Measurements from ENCODE around the gene SRL. TPM values are rescaled to one million over a fixed set of nuclear protein-coding genes. Genes with fewer than 3 reads are reported as not detected.
A peak's percentile ranks its signal among the peaks of the same experiment; 100 is the strongest.

SRL gene
- total and polyA plus RNA-seq, 5 experiments from 2014 or later: not detected

DNA sequence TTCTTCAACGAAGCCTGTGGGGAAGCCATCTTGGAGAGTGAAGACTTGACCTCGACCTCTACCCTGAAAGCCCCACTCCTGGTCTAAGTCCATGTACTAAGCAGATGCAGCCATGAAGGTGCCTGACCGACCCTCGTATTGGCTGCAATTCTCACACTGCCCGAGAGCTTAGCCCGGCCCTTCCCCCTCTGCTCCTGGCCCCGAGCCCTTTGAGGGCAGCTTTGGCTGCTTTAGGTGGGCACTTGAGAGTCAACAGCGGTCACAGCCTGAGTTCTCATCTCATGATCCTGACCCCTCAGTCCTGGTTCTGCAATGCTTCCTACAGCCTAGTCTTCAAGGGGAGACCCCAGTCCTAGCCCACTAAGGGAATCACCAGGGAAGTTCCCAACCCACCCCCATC is 35.9 kb downstream of the SRL start:
- DNase-seq (no peak), ATAC-seq (no peak)
- Mint-ChIP-seq H3K27ac (no peak overlapping the region), H3K4me1 (peaks cover 7 to 14% (median 12%) of the 10 kb centered on the region in 4 donors), H3K9me3 (no peaks in the 10 kb centered on the region), H3K27me3 (peaks cover 0 to 17% (median 3%) of the 10 kb centered on the region in 5 donors), H3K36me3 (no peaks in the 10 kb centered on the region), H3K4me3 (no peak overlapping the region)
- POLR2A ChIA-PET: interaction anchor here (0.6 kb wide), 2 partner anchors 429 to 607 kb away, joined by 3 to 4 read pairs; no protein-coding TSS in a partner anchor

DNA sequence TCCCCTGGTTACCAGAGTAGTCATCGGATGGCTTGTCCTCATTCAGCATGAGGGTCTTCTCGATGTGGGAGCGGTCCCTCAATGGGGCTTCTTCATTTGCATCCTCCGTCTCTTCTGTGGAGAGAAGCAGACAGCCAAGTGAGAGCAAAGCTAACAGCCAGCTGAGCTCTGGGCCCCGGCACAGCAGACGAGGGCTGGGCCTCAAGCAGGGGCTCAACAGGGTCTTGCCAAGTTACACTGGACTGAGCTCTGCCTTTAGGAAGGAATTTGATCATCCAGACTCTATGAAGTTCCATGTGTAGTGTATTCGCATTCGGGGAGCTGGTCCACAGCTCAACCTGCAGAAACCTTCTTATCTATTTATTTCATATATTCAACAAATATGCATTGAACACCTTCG is 37.4 kb downstream of the SRL start:
- DNase-seq: no peak
- Mint-ChIP-seq H3K4me3 (no peak overlapping the region), H3K27ac (no peak overlapping the region)

DNA sequence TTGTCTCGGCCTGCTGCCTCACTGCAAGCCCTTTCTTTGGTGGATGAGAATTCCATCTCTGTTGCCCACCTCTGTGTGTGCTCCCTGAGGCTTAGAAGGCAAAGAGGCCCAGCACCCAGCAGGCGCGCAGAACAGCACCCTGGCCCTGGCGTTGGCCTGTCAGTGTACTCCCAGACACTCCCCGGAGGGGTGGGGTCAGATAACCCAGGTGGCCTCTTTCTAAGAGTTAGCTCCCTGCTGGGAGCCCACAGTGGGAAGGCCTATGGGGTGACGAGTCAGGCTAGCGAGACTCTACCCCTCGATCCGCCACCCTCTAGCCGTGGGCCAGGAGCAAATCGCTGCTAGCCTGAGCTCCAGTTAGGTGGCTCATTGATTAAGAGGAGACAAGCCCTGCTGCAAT is 38.1 kb downstream of the SRL start:
- H3K27ac Mint-ChIP-seq: no peak overlapping the region
- peaks cover 0 to 18% (median 8%) of the 10 kb centered on the region in 5 donors for H3K27me3 Mint-ChIP-seq
- ATAC-seq: no peak
- H3K4me1 Mint-ChIP-seq: peaks cover 14 to 22% (median 18%) of the 10 kb centered on the region in 4 donors
- H3K4me3 Mint-ChIP-seq: no peak overlapping the region
- H3K36me3 Mint-ChIP-seq: no peaks in the 10 kb centered on the region
- H3K9me3 Mint-ChIP-seq: no peaks in the 10 kb centered on the region
- POLR2A ChIA-PET: no interaction called here
- no peak for DNase-seq

More for the DNA sequence above, 37.4 kb downstream of the SRL start:
- POLR2A ChIA-PET: interaction anchor here (0.5 kb wide), 1 partner anchor 51 kb away, joined by 3 read pairs; no protein-coding TSS in a partner anchor
- Mint-ChIP-seq H3K9me3 (no peaks in the 10 kb centered on the region), H3K27me3 (peaks cover 0 to 21% (median 8%) of the 10 kb centered on the region in 5 donors), H3K36me3 (no peaks in the 10 kb centered on the region), H3K4me1 (peaks cover 14 to 22% (median 18%) of the 10 kb centered on the region in 4 donors)
- no peak for ATAC-seq

DNA sequence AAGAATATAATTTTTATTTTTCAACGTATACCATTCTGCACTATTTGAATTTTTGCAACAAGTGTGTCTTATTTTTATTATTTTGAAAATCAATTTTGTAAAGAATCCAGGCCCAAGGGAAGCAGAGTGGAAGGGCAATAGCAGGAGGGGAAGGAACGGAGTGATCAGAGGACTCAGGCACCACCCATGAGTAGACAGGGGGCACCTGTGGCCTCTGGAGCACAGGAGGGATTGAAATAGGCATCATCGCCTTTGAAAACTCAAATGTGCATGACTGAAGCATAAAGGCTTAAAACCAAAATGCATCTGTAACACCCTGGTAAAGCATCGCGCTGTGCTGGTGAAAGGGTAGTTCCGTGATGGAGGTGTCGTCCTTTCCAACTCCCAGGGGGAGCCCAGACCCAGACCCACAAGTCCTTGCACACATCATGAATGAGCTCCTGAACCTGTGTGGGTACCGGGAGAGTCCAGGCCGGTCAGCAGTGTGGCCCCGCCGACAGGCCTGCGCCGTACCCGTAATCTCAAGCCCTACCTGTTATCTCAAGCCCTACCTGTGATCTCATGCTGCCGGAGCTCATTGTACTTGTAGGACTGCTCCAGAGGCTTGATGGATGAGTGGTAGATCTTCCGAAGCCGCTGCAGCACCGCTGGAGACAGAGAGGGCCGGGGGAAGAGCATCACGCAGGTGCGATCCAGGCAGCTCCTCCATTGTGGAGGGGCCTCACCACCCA is 39.1 kb downstream of the SRL start:
- ATAC-seq: no peak

DNA sequence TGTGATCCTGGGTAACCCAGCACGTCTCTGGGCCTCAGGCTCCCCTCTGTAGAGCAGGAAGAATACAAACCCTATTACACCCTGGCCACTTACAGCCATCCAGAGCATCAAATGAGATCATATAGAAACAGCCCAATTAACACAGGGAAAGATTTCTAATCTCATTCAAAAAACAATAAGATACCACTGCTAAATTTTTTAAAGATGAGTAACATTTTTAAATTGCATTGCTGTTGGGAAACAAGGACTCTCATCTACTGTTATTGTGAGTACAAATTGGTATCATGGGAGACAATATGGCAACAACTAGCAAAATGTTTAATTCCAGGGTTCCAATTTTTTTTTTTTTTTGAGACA is 41.1 kb downstream of the SRL start:
- ATAC-seq (no peak), DNase-seq (no peak)
- Mint-ChIP-seq H3K4me1 (peaks cover 5 to 8% (median 7%) of the 10 kb centered on the region in 4 donors), H3K27ac (no peak overlapping the region), H3K36me3 (no peaks in the 10 kb centered on the region), H3K4me3 (no peak overlapping the region), H3K27me3 (peaks cover 0 to 8% (median 5%) of the 10 kb centered on the region in 5 donors), H3K9me3 (no peaks in the 10 kb centered on the region)
- POLR2A ChIA-PET: no interaction called here

More for the DNA sequence above, 39.1 kb downstream of the SRL start:
- H3K27ac Mint-ChIP-seq: no peak overlapping the region
- H3K36me3 Mint-ChIP-seq: no peaks in the 10 kb centered on the region
- no peaks in the 10 kb centered on the region for H3K9me3 Mint-ChIP-seq
- no peak for DNase-seq
- H3K4me1 Mint-ChIP-seq: peaks cover 14 to 20% (median 18%) of the 10 kb centered on the region in 4 donors
- no peak overlapping the region for H3K4me3 Mint-ChIP-seq
- POLR2A ChIA-PET: no interaction called here
- H3K27me3 Mint-ChIP-seq: peaks cover 0 to 18% (median 8%) of the 10 kb centered on the region in 5 donors

DNA sequence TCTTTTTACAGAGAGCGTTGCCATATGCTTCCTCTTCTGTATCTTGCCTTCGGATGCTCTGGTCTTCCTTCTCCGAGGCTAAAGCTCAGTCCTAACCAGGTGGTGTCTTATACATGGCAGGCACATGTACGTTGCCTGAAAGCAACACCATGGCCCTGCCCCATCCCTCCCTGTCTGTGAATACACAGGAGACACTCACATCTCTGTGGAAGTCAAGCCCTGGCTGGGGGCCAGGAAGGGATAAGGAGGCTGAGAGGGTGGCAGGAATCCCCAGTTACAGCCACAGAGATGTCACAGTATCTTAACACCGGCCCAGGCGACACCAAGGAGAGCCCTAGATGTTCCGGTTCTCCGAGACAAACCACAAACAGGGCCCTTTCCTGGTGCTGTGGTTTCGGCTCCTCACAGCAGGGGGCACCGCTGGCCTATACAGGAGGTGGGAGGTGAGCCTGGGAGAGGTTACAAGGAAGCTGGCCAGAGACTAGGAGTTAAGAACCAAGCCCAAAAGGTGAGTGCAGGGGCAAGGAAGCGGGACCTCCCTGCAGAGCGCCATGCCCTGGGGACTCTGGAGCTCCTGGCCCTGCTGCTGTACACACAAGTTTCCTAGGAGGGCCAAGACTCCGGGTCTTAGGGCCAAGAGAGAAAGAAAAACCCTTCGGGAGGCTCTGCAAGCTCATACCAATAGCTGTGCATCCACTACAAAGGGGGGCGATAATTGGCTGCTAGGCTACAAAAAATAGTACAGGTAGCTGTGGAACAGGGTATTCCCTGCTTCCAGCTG is 41.7 kb downstream of the SRL start:
- Mint-ChIP-seq H3K9me3 (no peaks in the 10 kb centered on the region), H3K4me1 (peaks cover 5 to 8% (median 7%) of the 10 kb centered on the region in 4 donors), H3K27ac (peak overlapping the region in 2 of 10 donors; percentile 48 to 86), H3K4me3 (no peak overlapping the region), H3K36me3 (no peaks in the 10 kb centered on the region), H3K27me3 (peaks cover 0 to 8% (median 5%) of the 10 kb centered on the region in 5 donors)
- peak in 1 of 2 donors; percentile 48 for ATAC-seq
- peak in 2 of 10 donors; percentile 16 for DNase-seq
- POLR2A ChIA-PET: interaction anchor here (0.7 kb wide), 1 partner anchor 84 kb away, joined by 3 read pairs; no protein-coding TSS in a partner anchor

DNA sequence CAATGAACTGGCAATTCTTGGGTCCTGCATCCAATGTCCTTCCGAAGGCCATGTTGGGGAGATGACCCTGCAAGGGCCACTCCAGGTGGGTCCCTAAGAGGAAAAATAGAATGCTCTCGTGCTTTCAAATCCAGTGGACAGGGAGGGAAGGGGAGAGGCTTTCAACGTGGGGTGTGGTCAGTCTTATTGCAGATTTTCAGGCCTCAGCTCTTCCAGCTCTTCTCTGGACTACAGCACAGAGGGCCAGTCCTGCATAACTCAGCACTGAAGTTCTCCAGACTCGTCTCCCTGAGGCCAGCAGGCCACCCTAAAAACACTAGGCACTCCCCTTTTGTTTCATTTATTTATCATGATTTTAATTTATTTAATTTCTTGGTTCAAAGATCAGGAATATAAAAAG is 43.1 kb downstream of the SRL start:
- no peaks in the 10 kb centered on the region for H3K36me3 Mint-ChIP-seq
- no peaks in the 10 kb centered on the region for H3K9me3 Mint-ChIP-seq
- no peak overlapping the region for H3K4me3 Mint-ChIP-seq
- H3K27ac Mint-ChIP-seq: no peak overlapping the region
- peaks cover 5 to 8% (median 7%) of the 10 kb centered on the region in 4 donors for H3K4me1 Mint-ChIP-seq
- DNase-seq (no peak), ATAC-seq (no peak)
- peaks cover 0 to 8% (median 5%) of the 10 kb centered on the region in 5 donors for H3K27me3 Mint-ChIP-seq
- POLR2A ChIA-PET: no interaction called here

DNA sequence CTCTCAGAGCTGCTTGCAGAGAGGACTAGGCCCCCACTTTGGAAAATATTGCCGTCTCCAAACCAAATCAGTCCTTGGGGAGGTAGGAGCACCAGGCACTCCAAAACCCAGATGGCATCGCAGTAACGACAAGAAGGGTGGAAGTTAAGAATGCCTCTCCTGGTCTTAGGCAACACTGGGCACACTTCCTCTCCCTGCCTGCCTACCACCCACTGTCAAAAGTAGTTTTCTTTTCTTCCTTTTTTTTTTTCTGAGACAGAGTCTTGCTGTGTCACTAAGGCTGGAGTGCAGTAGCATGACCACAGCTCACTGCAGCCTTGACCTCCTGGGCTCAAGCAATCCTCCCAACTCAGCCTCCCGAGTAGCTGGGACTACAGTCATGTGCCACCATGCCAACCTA is 47.2 kb downstream of the SRL start:
- H3K4me1 Mint-ChIP-seq: peaks cover 0 to 1% (median 0%) of the 10 kb centered on the region in 4 donors
- DNase-seq (no peak), ATAC-seq (no peak)
- H3K4me3 Mint-ChIP-seq: no peak overlapping the region
- no peaks in the 10 kb centered on the region for H3K36me3 Mint-ChIP-seq
- no peaks in the 10 kb centered on the region for H3K27me3 Mint-ChIP-seq
- POLR2A ChIA-PET: no interaction called here
- H3K9me3 Mint-ChIP-seq: no peaks in the 10 kb centered on the region
- H3K27ac Mint-ChIP-seq: no peak overlapping the region

DNA sequence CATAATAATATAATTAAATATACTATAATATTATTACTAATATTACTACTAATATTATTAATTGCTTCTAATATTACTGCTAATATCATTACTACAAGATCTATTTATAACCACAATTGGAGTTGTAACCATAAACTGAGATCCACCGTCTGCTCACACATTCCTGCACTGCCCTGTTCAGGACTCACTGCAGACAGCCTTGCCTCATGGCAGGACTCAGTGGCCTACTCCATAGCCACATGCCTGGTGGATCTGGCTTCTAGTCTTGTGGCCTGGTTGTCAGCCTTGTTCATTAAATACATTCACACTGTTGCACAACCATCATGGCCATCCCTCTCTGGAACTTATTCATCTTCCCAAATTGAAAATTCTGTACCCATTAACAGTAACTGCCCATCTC is 48.0 kb downstream of the SRL start:
- no peaks in the 10 kb centered on the region for H3K27me3 Mint-ChIP-seq

DNA sequence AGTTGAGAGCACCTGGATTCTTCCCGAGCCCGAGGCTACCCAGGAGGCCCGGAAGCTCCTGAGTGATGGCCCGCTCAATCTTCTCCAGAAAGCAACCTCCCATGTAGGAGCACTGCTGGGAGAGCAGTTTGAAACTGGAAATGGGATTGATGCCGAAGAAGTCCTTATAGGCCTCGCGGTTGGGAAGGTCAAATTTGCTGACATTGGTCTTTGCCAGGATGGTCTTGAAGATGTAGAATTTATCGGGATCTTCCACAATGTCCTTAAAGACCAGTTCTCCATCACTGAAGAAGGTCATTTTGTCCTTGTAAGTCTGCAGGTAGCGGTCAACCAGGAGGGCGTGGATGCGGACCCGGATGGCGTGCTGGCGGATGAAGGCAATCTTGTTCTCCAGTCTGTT is 49.7 kb downstream of the SRL start:
- Mint-ChIP-seq H3K27me3 (no peaks in the 10 kb centered on the region), H3K4me1 (peaks cover 0 to 1% (median 0%) of the 10 kb centered on the region in 4 donors), H3K4me3 (no peak overlapping the region), H3K9me3 (no peaks in the 10 kb centered on the region), H3K36me3 (no peaks in the 10 kb centered on the region), H3K27ac (no peak overlapping the region)
- ATAC-seq (no peak), DNase-seq (no peak)
- POLR2A ChIA-PET: interaction anchor here (0.5 kb wide), 1 partner anchor 142 kb away, joined by 4 read pairs; no protein-coding TSS in a partner anchor

More for the DNA sequence above, 48.0 kb downstream of the SRL start:
- ATAC-seq (no peak), DNase-seq (no peak)
- POLR2A ChIA-PET: no interaction called here
- H3K36me3 Mint-ChIP-seq: no peaks in the 10 kb centered on the region
- no peaks in the 10 kb centered on the region for H3K9me3 Mint-ChIP-seq
- no peak overlapping the region for H3K4me3 Mint-ChIP-seq
- no peak overlapping the region for H3K27ac Mint-ChIP-seq
- H3K4me1 Mint-ChIP-seq: peaks cover 0 to 1% (median 0%) of the 10 kb centered on the region in 4 donors

DNA sequence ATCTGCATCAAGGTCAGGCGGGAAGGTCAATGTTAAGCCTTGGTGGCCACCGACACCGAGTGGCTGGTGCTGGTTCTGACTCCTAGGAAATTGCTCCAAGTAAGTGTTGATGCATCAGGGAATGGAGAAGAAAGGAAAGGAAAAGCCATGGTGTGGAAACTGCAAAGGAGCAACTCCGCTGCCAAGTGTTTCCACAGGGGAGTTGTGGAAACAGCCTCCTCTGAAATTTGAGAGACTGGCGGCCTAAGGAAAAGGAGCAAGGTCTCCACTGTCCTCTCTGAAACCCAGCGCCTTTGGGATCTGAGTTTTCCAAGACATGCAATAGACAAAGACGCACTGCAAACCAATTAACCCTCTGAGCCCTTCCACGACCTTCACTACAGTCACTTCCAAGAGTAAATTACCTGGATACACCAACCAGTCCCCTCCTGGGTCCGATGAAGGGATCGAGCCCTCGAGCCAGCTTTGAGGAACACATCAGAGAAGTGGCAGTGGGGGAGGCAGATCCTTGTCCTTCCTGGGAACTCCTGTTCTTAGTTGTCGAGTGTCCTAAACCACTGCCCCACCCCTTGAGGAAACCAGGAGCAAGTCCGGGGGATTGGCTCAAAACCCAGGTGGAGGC is 51.1 kb downstream of the SRL start:
- no peaks in the 10 kb centered on the region for H3K36me3 Mint-ChIP-seq
- H3K4me1 Mint-ChIP-seq: peaks cover 0 to 1% (median 0%) of the 10 kb centered on the region in 4 donors
- DNase-seq (no peak), ATAC-seq (no peak)
- POLR2A ChIA-PET: no interaction called here
- H3K4me3 Mint-ChIP-seq: no peak overlapping the region
- no peaks in the 10 kb centered on the region for H3K9me3 Mint-ChIP-seq
- no peak overlapping the region for H3K27ac Mint-ChIP-seq
- H3K27me3 Mint-ChIP-seq: no peaks in the 10 kb centered on the region

DNA sequence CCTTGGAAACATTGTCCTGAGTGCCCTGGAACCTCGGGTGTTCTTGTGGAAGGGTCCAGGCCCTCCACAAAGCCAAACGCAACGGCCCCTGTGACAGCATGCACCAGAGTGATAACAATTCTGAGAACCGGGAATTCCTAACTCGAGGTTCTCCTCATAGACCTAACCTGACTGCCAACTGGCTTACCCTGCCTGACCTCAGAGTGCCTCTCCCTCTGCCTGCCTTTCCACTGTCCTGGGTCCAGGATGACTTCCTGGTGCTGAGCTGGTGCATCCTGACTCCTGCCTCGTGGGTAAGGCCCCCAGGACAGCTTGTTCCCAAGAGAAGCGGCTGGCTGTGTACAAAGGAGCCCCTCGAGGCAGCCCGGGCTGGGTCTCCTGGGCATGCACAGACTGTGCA is 51.8 kb downstream of the SRL start:
- DNase-seq: no peak
- no peaks in the 10 kb centered on the region for H3K27me3 Mint-ChIP-seq
- H3K4me1 Mint-ChIP-seq: peaks cover 0 to 1% (median 0%) of the 10 kb centered on the region in 4 donors
- no peaks in the 10 kb centered on the region for H3K36me3 Mint-ChIP-seq
- no peak overlapping the region for H3K4me3 Mint-ChIP-seq
- POLR2A ChIA-PET: no interaction called here
- H3K27ac Mint-ChIP-seq: no peak overlapping the region
- ATAC-seq: no peak
- H3K9me3 Mint-ChIP-seq: no peaks in the 10 kb centered on the region
